Spleen (tissue), 7 donors: ENCODE data around the gene PRKG2.

Source experiments
- CTCF ChIP-seq, 11 experiments: fragments of 200-600 bp in 7 of 11; fragments of 450-650 bp in 4 of 11; sonication (generic) in 4 of 11; IDR thresholded peaks in 8 of 11; conservative IDR thresholded peaks in 3 of 11; 1 replicate in 7 of 11; 2 replicates in 4 of 11; pipeline versions ENCODE4 v1.4.0 to v1.8.0; 2016 to 2021; ENCODE audit warnings: antibody characterized with exemption in 11 of 11, inconsistent platforms in 4 of 11, mild to moderate bottlenecking in 1 of 11
- POLR2A ChIP-seq, 3 donors: fragments of 450-650 bp; IDR thresholded peaks; one replicate each; pipeline ENCODE4 v1.5.1; 2017; ENCODE audit warnings: antibody characterized with exemption in 3 of 3, mild to moderate bottlenecking in 1 of 3
- POLR2AphosphoS5 ChIP-seq, 3 donors: sonication (generic); formaldehyde crosslinking; IDR thresholded peaks; one replicate each; pipeline ENCODE4 v1.5.1; 2017; ENCODE audit warnings: antibody characterized with exemption in 3 of 3
- donor health status: DM: no; HTN: no; CAD: no; lungs with moderate emphysema.
- donor health status: DM: no; HTN: no; CAD: no.
- donor health status: DM: no; HTN: no; CAD: no.

GRCh38 chr4:81165861-81166430, 49.1 kb downstream of the PRKG2 start:
- TF ChIP-seq CTCF (IDR thresholded peaks at IDR 0.05 in 8 of 11, conservative IDR thresholded peaks at IDR 0.05 in 3 of 11) (no peak), POLR2AphosphoS5 (IDR thresholded peaks at IDR 0.05) (no peak), POLR2A (IDR thresholded peaks at IDR 0.05) (no peak)
